Measurements from ENCODE around the gene CARMIL1. TPM values are rescaled to one million over a fixed set of nuclear protein-coding genes. Genes with fewer than 3 reads are reported as not detected.

CARMIL1 gene
- total RNA-seq, 1 donor from 2014 or later: 8.4 TPM

DNA sequence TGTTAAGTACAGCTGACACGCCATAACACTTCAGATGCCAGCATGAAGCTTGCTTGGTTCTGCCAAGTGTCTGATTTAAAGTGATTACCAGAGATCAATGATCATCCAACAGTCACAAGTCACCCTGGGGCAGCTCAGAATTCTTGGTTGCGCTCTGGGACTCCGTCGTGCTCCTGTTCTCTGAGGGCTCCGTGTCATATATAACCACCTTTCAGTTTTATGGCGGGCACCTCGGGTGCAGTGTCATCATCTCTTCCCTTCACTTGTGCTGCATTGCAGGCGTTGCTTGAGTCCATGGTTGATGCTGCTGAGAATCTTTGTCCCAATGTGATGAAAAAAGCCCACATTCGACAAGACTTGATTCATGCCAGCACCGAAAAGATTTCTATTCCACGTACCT lies 271.5 kb downstream of the CARMIL1 start:
- Histone ChIP-seq H3K4me1 (no peaks in the 10 kb centered on the region), H3K4me3 (no peak overlapping the region), H3K36me3 (no peaks in the 10 kb centered on the region), H3K27me3 (ENCODE audit: low read depth) (peaks cover 18% of the 10 kb centered on the region), H3K27ac (replicated peaks) (no peak overlapping the region), H3K9me3 (replicated peaks) (no peaks in the 10 kb centered on the region)
- intact Hi-C loops (cut with micrococcal nuclease): no loop called here
- no peak for DNase-seq
- no peak for TF ChIP-seq CTCF (IDR thresholded peaks at IDR 0.05; ENCODE audit: borderline replicate concordance)

GRCh38 chr6:25553502-25553901 lies 274.3 kb downstream of the CARMIL1 start:
- TF ChIP-seq CTCF (IDR thresholded peaks at IDR 0.05; ENCODE audit: borderline replicate concordance): no peak
- Histone ChIP-seq H3K36me3 (no peaks in the 10 kb centered on the region), H3K4me3 (no peak overlapping the region), H3K27me3 (ENCODE audit: low read depth) (peaks cover 21% of the 10 kb centered on the region), H3K27ac (replicated peaks) (no peak overlapping the region), H3K4me1 (no peaks in the 10 kb centered on the region), H3K9me3 (replicated peaks) (no peaks in the 10 kb centered on the region)
- DNase-seq: no peak
- intact Hi-C loops (cut with micrococcal nuclease): no loop called here

DNA sequence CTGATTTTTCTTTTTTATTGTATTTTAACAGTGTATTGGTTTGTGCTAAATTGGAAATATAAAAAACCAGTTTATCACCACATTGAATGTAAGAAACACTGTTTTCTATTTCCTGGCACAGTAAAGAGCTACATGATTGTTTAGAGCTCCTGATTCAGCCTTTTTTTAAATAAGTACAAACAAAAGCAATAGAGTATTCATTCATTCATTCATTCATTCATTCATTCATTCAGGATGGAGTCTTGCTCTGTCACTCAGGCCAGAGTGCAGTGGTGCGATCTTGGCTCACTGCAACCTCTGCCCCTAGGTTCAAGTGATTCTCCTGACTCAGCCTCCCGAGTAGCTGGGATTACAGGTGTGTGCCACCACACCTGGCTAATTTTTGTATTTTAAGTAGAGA lies 276.0 kb downstream of the CARMIL1 start:
- intact Hi-C loops (cut with micrococcal nuclease): loop anchor here (5.0 kb wide), 2 partner anchors 288 to 333 kb away; no protein-coding TSS in a partner anchor
- no peaks in the 10 kb centered on the region for H3K9me3 ChIP-seq (replicated peaks)
- H3K27ac ChIP-seq (replicated peaks): no peak overlapping the region
- H3K36me3 ChIP-seq: no peaks in the 10 kb centered on the region
- no peak for TF ChIP-seq CTCF (IDR thresholded peaks at IDR 0.05; ENCODE audit: borderline replicate concordance)
- DNase-seq: no peak
- H3K4me3 ChIP-seq: no peak overlapping the region
- no peaks in the 10 kb centered on the region for H3K4me1 ChIP-seq
- H3K27me3 ChIP-seq (ENCODE audit: low read depth): peaks cover 21% of the 10 kb centered on the region

DNA sequence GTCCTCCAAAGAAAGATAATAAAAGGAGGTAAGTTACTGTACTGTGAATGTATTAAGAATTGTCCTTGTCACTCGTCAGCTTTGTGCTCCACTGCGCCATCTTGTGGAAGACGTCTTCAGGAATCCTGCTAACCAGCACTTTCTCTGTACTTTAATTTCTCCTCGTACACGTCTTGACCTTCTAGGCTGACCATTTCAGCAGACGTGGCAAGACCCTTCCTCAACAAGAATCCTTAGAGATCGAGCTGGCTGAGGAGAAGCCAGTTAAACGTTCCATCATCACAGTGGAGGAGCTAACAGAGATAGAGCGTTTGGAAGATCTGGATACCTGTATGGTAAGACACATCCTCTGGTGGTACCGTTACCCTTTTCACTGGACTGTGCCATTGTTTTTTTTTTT lies 277.3 kb downstream of the CARMIL1 start:
- intact Hi-C loops (cut with micrococcal nuclease): loop anchor here (5.0 kb wide), 2 partner anchors 289 to 334 kb away; no protein-coding TSS in a partner anchor
- H3K9me3 ChIP-seq (replicated peaks): no peaks in the 10 kb centered on the region
- TF ChIP-seq CTCF (IDR thresholded peaks at IDR 0.05; ENCODE audit: borderline replicate concordance): peak; percentile 83
- H3K4me3 ChIP-seq: no peak overlapping the region
- peaks cover 11% of the 10 kb centered on the region for H3K27me3 ChIP-seq (ENCODE audit: low read depth)
- no peaks in the 10 kb centered on the region for H3K36me3 ChIP-seq
- H3K4me1 ChIP-seq: no peaks in the 10 kb centered on the region
- peak; percentile 70 for DNase-seq
- no peak overlapping the region for H3K27ac ChIP-seq (replicated peaks)

DNA sequence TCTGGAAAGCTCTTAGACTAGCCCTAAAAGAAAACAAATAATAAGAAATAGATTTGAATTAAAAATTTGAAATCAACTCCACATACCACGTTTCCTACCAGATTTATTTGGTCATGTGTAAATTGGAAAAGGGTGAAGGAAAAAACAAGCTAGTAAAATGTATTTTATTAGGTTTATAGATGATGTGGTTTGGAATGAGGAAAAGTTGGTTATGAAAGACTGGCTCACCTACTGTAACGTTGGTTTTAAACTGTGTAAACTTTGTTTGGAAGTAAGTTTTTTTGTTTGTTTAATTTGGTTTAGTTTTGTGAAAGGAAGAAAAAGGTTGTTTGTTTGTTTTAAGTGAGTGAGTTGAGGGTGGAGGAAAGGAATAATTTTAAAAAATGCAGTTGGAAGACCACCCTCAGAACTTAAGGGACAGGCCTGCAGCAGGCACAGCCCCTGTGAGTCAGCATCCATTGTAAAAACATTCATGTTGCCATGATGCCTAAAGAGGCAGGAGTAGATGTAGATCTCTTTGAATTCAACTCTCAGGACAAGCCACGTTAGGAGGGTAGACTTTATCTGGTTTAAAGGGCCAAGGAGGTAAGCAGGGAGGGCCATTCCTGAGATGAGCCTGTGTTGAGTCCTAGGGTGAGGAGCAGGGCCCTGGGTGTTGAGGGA lies 279.1 kb downstream of the CARMIL1 start:
- no peak for DNase-seq
- Histone ChIP-seq H3K27me3 (ENCODE audit: low read depth) (peaks cover 6% of the 10 kb centered on the region), H3K4me3 (no peak overlapping the region), H3K36me3 (no peaks in the 10 kb centered on the region), H3K27ac (replicated peaks) (no peak overlapping the region), H3K9me3 (replicated peaks) (no peaks in the 10 kb centered on the region), H3K4me1 (no peaks in the 10 kb centered on the region)
- TF ChIP-seq CTCF (IDR thresholded peaks at IDR 0.05; ENCODE audit: borderline replicate concordance): no peak
- intact Hi-C loops (cut with micrococcal nuclease): loop anchor here (5.0 kb wide), 2 partner anchors 291 to 336 kb away; no protein-coding TSS in a partner anchor

Data from left ventricle myocardium inferior (tissue), 1 donor.